ENCODE data around the gene BPGM. TPM values are rescaled to one million over a fixed set of nuclear protein-coding genes. Genes with fewer than 3 reads are reported as not detected.

Gene BPGM
- total RNA-seq, 1 experiment from 2014 or later = 17.5 TPM

DNA sequence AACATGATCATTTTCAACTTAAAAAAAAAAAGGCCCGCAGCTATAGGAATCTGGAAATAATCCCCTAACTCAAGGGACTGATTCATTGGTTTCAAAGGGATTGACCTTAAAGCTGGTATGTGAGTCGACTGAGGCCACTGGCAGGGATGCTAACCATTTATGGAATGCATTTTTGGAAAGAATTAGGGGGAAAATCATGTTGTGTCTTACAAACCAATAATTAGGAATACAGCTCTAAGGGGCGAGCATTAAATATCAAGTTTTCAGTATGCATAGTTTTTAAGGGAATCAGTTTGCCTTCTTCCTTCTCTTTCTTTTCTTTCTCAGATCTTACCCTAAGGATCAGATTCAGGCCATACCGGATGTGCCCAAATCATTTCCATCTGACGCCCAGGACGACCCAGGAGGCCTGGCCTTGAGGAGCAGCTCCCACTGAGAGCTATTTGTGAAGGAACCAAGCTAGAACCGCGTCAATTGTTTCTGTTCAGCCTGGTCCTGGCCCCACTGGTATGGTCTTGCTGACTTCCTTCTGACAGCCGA, 48.7 kb downstream of the BPGM start:
- no peak for DNase-seq (ENCODE audit: low spot score)

DNA sequence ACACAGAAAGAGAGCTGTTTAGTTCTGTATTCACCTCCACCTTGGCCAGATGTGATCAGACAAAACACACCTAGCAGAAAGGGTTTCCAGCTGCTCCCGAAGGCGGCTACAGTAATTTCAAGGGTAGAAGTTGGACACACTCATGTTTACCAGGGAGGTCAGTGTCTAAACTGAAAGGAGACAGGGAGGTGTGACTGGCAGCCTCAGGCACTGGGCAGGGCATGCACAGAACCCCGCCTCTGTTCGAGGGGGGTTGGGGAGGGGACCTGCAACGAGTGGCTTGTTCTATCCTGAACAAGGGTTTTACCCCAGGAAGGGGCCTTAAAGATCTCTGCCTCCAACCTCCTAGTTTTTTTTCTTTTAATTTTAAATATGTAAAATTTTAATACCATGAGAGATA, 49.6 kb downstream of the BPGM start:
- no peak for DNase-seq (ENCODE audit: low spot score)

GRCh38 chr7:134697205-134697886, 50.7 kb downstream of the BPGM start:
- no peak for DNase-seq (ENCODE audit: low spot score)

GRCh38 chr7:134698481-134698880, 51.8 kb downstream of the BPGM start:
- DNase-seq (ENCODE audit: low spot score) = no peak

GRCh38 chr7:134699021-134699818, 52.6 kb downstream of the BPGM start:
- DNase-seq (ENCODE audit: low spot score) = no peak

DNA sequence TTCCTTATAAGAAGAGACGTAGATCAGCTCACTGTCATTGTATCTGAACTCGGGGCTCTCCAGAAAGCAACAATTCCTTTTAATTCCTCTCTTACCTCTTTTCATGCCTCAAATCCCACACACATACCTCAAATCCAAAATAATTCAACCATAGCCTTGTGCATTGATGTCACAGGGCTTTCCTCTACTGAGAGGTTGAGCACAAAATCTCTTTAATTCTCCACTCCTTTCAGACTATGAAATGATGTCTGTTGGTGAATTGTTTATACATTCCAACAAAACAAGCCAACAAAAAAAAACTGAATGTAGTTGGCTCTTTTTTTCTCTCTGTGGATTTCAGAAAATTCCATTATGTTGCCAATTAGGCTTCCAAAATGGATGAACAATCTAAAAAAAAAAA, 53.2 kb downstream of the BPGM start:
- no peak for DNase-seq (ENCODE audit: low spot score)

- DNase-seq (ENCODE audit: low spot score) = peak; percentile 33
Observed at GRCh38 chr7:134701272-134701671, 54.6 kb downstream of the BPGM start.

DNA sequence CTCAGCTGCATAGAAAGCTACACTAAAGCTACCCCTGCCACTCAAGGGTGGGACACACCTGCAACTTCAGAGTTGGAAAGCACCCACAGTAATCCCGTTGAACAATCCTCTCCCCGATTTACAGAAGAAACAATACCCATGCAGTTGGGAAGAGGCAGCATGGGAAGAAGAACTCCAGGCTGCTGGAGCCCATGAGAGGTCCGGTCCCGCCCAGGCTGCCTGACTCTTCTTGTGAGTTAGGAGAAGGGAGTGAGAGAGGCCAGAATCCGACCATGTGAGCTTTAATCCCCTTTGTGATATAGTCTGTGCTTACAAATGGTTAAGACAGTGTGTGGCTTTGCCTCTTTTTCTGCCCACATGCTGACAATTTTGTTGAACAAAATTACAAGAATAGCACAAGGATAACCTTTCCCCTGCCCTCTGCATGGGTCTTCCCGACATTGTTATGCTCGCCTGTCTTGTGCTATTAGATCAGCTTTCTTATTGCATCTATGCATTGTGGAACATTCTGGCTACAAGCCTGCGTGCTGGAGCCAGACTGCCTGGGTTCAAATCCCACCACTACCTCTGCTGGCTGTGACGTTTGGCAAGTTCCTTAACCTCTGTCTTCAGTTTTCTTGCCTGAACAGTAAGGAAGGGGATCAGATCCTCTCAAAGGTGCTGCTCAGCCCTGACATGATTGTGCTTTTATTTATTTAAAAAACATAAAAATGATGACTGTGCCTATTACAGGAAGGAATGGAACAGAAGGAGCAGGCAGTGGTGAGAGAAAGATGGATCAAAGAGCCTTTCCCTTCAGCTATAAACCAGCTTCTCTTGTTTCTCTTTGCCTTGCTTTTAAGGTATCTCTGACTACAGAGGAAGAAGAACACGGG, 56.0 kb downstream of the BPGM start:
- no peak for DNase-seq (ENCODE audit: low spot score)

DNA sequence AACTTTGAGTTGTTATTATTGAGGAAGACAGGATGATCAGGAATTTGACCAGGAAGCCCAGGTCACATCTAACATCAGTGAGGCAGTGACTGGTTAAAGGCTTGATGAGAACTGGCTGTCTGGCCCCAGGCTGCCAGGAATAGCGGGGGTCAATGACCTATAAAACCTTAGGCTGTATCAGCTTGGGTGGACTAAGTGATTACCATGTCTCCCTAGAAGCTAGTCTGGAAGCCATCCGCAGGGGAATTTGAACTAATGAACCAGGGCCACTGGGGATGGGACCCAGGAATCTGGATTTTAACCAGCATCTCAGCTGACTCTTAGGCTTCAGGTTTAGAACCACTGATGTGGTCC, 56.6 kb downstream of the BPGM start:
- no peak for DNase-seq (ENCODE audit: low spot score)

DNA sequence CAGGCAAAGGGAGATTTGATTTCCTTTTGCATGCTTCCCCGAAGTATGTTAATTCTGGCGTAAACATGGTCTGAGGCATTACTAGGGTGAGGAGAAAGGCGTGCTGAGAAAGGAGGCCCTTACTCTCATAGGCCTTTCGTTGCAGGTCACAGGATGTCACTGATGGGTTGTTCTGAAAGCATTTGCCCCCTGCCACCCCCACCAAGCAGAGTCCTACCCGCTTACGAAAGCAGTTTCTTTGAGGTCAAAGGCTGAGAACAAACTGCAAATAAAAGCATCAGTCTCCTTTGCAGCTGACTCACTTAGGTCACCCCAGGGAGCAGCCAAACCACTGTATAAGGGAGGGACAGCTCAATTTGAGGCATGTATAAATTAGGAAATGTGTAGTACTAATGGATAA, 57.1 kb downstream of the BPGM start:
- no peak for DNase-seq (ENCODE audit: low spot score)

DNA sequence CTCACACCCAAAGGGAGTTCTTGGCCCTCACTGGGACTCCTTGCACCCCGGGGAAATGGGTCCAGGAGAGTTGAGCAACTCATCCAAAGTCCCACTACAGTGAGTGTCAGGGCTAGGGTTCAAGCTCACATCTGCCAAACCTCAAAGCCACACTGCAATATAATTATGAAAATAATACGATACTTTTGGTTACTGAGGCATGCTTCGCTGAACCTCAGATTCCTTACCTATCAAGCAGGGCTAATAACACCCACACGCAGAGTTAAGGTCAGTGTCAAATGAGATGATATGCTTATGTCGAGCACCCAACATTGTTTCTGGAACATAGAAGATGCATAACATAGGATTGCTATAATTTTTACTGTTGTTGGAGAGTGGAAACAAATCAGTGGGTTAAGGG, 58.2 kb downstream of the BPGM start:
- no peak for DNase-seq (ENCODE audit: low spot score)

DNA sequence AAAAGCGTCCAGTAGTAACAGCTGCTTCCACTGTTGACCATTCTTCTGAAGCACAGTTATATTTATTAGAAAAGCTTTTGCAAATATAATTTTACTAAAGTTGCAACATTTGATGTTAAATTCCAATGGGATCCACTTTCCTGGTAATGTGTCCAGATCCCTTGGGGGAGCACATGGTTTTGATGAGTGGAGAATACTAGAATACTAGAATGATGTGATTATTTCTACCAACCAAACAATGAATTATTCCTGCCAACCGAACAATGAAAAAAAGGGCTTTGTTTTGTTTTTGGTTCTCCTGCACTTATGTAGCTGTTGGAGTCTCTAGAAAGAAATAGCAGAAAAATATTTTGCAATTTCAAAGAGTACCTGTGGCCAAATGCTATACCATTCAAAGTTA, 59.1 kb downstream of the BPGM start:
- no peak for DNase-seq (ENCODE audit: low spot score)

- no peak for DNase-seq (ENCODE audit: low spot score)
Observed at GRCh38 chr7:134706468-134706867, 59.8 kb downstream of the BPGM start.

DNA sequence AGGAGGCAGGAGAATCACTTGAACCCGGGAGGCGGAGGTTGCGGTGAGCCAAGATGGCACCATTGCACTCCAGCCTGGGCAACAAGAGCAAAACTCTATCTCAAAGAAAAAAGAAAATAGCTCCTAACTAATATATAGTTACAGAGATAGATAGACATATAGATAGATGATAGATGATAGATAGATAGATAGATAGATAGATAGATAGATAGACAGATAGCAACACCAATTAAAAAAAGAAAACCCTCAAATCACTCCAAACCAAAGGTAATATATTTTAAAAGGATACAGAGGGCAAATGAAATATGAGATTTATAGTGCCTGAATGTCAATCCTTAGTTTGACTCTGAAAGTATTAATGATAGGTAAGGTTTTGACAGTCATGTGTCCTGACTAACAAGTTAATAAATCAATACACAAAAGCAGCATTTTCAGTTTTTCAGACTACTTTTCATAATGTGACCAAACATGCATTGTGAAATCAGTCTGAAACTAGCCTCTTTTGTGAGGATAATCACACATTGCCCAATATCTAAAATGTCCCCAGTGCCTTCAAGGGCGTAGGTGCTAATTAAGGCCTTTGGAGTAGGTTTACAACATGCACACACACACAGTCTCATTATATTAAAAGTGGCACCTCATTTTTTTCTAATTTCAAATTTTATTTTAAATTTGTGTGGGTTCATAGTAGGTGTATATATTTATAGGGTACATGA, 61.2 kb downstream of the BPGM start:
- DNase-seq (ENCODE audit: low spot score) = no peak

DNA sequence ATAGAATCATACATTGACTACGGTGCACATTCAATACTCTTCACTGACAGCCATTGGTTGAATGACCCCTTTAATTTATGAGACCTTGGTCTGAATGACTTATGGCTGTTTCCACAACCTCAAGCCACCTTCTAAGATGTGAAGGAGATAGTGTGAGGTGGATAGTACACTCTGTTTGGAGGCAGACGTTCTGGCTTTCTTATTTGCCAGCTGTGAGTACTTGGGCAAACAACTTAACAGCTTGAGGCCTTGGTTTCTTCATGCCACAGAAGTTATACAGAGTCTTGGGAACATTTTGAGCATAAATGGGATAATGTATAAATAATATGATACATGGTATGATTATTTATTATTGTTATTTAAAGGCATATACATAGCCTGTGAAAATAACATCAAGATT, 62.0 kb downstream of the BPGM start:
- DNase-seq (ENCODE audit: low spot score) = no peak

DNA sequence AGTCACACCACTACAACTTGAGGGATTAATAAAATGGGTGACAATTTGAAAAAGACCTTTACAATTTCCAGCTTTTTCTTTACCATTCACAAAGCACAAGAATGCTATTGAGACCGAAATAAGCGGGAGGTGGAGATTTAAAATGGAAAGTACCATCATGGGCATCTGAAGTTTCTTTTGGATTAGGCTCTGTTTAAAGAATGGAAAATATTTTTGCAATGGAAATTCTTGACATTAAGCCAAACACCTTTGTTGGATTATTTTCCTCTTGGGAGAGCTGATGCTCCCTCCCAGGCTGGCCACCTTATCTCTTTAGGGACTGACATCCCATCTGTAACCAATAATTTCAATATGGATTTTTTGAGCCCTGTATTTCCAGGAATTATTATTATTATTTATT, 62.5 kb downstream of the BPGM start:
- no peak for DNase-seq (ENCODE audit: low spot score)

GRCh38 chr7:134710511-134710853, 63.8 kb downstream of the BPGM start:
- DNase-seq (ENCODE audit: low spot score) = no peak

DNA sequence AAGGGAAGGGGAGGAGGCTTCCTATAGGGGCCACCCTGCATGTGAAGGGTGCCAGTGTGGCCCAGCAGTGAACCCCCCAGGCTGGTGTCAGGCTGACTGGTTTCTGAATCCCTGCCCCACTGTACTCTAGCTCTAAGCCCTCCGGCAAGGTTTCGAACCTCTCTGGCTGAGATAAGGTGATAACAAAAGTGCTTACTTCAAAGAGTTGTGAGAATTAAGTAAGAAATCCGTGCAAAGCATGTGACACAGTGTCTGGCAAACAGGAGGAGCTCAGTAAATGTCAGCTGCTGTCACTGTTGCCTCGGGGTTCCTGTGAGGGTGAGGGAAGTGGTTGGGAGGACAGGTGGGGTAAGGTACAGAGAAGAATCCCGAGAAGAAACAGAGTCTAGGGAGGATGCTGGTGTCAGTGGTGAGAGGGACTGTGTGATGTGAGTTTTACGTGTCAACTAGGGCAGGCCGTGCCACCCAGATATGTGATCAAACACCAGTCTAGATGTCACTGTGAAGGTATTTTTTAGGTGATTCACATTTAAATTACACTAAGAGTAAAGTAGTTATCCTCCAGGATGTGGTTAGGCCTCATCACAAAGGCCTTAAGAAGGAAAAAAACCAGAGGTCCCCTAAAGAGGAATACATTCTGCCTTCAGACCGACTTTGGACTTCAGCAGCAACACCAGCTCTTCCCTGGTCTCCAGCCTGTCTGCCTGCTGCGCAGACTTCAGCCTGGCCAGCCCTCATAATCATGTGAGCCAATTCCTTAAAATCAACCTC, 64.4 kb downstream of the BPGM start:
- DNase-seq (ENCODE audit: low spot score) = peak; percentile 33

GRCh38 chr7:134712196-134712595, 65.5 kb downstream of the BPGM start:
- DNase-seq (ENCODE audit: low spot score) = no peak

- DNase-seq (ENCODE audit: low spot score) = no peak
Observed at GRCh38 chr7:134714470-134715205, 68.0 kb downstream of the BPGM start.

Data from A172 (cell line).